K562 treated with DMSO at 1 percent for 4 hours (cell line): ENCODE results near the gene GOLGA8B. TPM values are rescaled to one million over a fixed set of nuclear protein-coding genes. Genes with fewer than 3 reads are reported as not detected.

Source experiments
- total RNA-seq: library from RNA; unstranded; fragments of 300-600 nt; gene quantifications from 2 replicates; pipeline ENCODE4 v1.2.3, GENCODE V29; 2022; ENCODE audit not compliant: insufficient read depth

Gene GOLGA8B
- total RNA-seq: 29.8 and 81.2 TPM in 2 replicates

GRCh38 chr15:34583399-34584329 lies at the start of gene GOLGA8B:
Gene GOLGA8B, minus strand, starts transcription at chr15:34583651. Its CDS starts 47,739 bp downstream, at chr15:34535912.

Other genes starting within 250 kb of the GOLGA8B start
- gene SLC12A6, start 245.9 kb downstream of the GOLGA8B start, total RNA-seq: 6.0 and 9.7 TPM in 2 replicates
- gene NOP10, start 240.5 kb downstream of the GOLGA8B start, total RNA-seq: 319 and 325 TPM in 2 replicates
- not detected in 2 replicates for gene NUTM1, start 240.3 kb downstream of the GOLGA8B start, total RNA-seq
- 17.2 and 28.2 TPM in 2 replicates for gene LPCAT4, start 216.5 kb downstream of the GOLGA8B start, total RNA-seq
- 17.6 and 51.2 TPM in 2 replicates for gene GOLGA8A, start 145.8 kb downstream of the GOLGA8B start, total RNA-seq
- not detected in 2 replicates for gene GJD2, start 171.3 kb upstream of the GOLGA8B start, total RNA-seq
- gene ACTC1, start 211.9 kb upstream of the GOLGA8B start, total RNA-seq: not detected in 2 replicates